Liver (tissue), 3 donors: ENCODE results near the gene HLA-DQB1.
"Not testable (repeated sequence)": the region's sequence is repeated elsewhere in the genome, so short reads cannot be mapped to it uniquely, and the experiment has no call there.

Source experiments
- ATF3 ChIP-seq: IDR thresholded peaks from 2 replicates; pipeline ENCODE4 v1.6.1; 2016; ENCODE audit warnings: antibody characterized with exemption
- CTCF ChIP-seq: fragments of 150-350 bp; IDR thresholded peaks from 2 replicates; pipeline ENCODE4 v1.5.1; 2017; ENCODE audit warnings: improper control_type of control experiment, low read depth, low read length; ENCODE audit not compliant: missing input control
- EGR1 ChIP-seq, 2 donors: IDR thresholded peaks; 2 replicates each; pipeline ENCODE4 v1.6.1; 2016 to 2018; ENCODE audit warnings: antibody characterized with exemption in 2 of 2, low read depth in 2 of 2
- FOXA1 ChIP-seq: IDR thresholded peaks from 2 replicates; pipeline ENCODE4 v1.6.1; 2016; ENCODE audit warnings: antibody characterized with exemption
- FOXA2 ChIP-seq: IDR thresholded peaks from 2 replicates; pipeline ENCODE4 v1.6.1; 2016; ENCODE audit warnings: antibody characterized with exemption
- GABPA ChIP-seq, 2 donors: IDR thresholded peaks in 1 of 2; conservative IDR thresholded peaks in 1 of 2; 2 replicates each; pipeline ENCODE4 v1.6.1; 2016; ENCODE audit warnings: antibody characterized with exemption in 2 of 2, mild to moderate bottlenecking in 1 of 2, moderate library complexity in 1 of 2
- HNF4G ChIP-seq: IDR thresholded peaks from 2 replicates; pipeline ENCODE4 v1.6.1; 2016; ENCODE audit warnings: antibody characterized with exemption
- JUND ChIP-seq, 2 donors: IDR thresholded peaks; 2 replicates each; pipeline ENCODE4 v1.6.1; 2016; ENCODE audit warnings: antibody characterized with exemption in 2 of 2
- MAX ChIP-seq: IDR thresholded peaks from 2 replicates; pipeline ENCODE4 v1.6.1; 2016; ENCODE audit warnings: antibody characterized with exemption
- NR2F2 ChIP-seq: IDR thresholded peaks from 2 replicates; pipeline ENCODE4 v1.6.1; 2016; ENCODE audit warnings: antibody characterized with exemption
- RAD21 ChIP-seq, 2 donors: IDR thresholded peaks; 2 replicates each; pipeline ENCODE4 v1.6.1; 2016; ENCODE audit warnings: antibody characterized with exemption in 2 of 2, mild to moderate bottlenecking in 2 of 2
- TAF1 ChIP-seq: conservative IDR thresholded peaks from 2 replicates; pipeline ENCODE4 v1.6.1; 2016; ENCODE audit warnings: antibody characterized with exemption, mild to moderate bottlenecking
- ZBTB33 ChIP-seq: IDR thresholded peaks from 2 replicates; pipeline ENCODE4 v1.6.1; 2016; ENCODE audit warnings: antibody characterized with exemption
- TF ChIP-seq, protein P1 (sequence below): IDR thresholded peaks from 2 replicates; pipeline ENCODE4 v1.6.1; 2016; ENCODE audit warnings: antibody characterized with exemption, mild to moderate bottlenecking
- donor health status: healthy.
- donor health status: healthy.

- TF ChIP-seq ZBTB33; CTCF; ATF3; MAX; GABPA (IDR thresholded peaks at IDR 0.05 in 1 of 2, conservative IDR thresholded peaks at IDR 0.05 in 1 of 2); TAF1; EGR1 (IDR thresholded peaks at IDR 0.05; ENCODE audit: low read depth in 2 of 2); JUND (IDR thresholded peaks at IDR 0.05); RAD21 (IDR thresholded peaks at IDR 0.05); FOXA1; FOXA2; HNF4G; NR2F2: not testable (repeated sequence)
- TF ChIP-seq, protein P1, sequence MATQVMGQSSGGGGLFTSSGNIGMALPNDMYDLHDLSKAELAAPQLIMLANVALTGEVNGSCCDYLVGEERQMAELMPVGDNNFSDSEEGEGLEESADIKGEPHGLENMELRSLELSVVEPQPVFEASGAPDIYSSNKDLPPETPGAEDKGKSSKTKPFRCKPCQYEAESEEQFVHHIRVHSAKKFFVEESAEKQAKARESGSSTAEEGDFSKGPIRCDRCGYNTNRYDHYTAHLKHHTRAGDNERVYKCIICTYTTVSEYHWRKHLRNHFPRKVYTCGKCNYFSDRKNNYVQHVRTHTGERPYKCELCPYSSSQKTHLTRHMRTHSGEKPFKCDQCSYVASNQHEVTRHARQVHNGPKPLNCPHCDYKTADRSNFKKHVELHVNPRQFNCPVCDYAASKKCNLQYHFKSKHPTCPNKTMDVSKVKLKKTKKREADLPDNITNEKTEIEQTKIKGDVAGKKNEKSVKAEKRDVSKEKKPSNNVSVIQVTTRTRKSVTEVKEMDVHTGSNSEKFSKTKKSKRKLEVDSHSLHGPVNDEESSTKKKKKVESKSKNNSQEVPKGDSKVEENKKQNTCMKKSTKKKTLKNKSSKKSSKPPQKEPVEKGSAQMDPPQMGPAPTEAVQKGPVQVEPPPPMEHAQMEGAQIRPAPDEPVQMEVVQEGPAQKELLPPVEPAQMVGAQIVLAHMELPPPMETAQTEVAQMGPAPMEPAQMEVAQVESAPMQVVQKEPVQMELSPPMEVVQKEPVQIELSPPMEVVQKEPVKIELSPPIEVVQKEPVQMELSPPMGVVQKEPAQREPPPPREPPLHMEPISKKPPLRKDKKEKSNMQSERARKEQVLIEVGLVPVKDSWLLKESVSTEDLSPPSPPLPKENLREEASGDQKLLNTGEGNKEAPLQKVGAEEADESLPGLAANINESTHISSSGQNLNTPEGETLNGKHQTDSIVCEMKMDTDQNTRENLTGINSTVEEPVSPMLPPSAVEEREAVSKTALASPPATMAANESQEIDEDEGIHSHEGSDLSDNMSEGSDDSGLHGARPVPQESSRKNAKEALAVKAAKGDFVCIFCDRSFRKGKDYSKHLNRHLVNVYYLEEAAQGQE = not testable (repeated sequence)
Observed at GRCh38 chr6:32641785-32642719, 24.4 kb downstream of the HLA-DQB1 start.
